ENCODE data around the gene ASB3. TPM values are rescaled to one million over a fixed set of nuclear protein-coding genes. Genes with fewer than 3 reads are reported as not detected.
"Not testable (repeated sequence)": the region's sequence is repeated elsewhere in the genome, so short reads cannot be mapped to it uniquely, and the experiment has no call there.

Gene ASB3
- total and polyA plus RNA-seq, 9 donors, result 9.6 to 24.8 (median 19.0) TPM

GRCh38 chr2:53690876-53691275 lies 95.9 kb downstream of the ASB3 start:
- DNase-seq, result no peak
- no peaks in the 10 kb centered on the region for H3K9me3 ChIP-seq
- H3K27ac ChIP-seq, result no peak overlapping the region
- WGBS, 3 donors, result 73 to 87% (median 80%) methylated on average over 2 of the region's 2 CpGs
- intact Hi-C loops (cut with DNase I), result no loop called here
- no peak for TF ChIP-seq CTCF (IDR thresholded peaks at IDR 0.05)
- H3K4me1 ChIP-seq (ENCODE audit: insufficient read depth), result no peaks in the 10 kb centered on the region
- no peak overlapping the region for H3K4me3 ChIP-seq
- no peaks in the 10 kb centered on the region for H3K36me3 ChIP-seq
- no peaks in the 10 kb centered on the region for H3K27me3 ChIP-seq

- H3K4me3 ChIP-seq, result no peak overlapping the region
- WGBS, 3 donors, result 17 to 32% (median 27%) methylated on average over 2 of the region's 2 CpGs
- TF ChIP-seq CTCF (IDR thresholded peaks at IDR 0.05) (no peak), POLR2A (IDR thresholded peaks at IDR 0.05) (no peak), EP300 (IDR thresholded peaks at IDR 0.05) (no peak)
- no peaks in the 10 kb centered on the region for H3K27me3 ChIP-seq
- no peaks in the 10 kb centered on the region for H3K4me1 ChIP-seq (ENCODE audit: insufficient read depth)
- H3K9me3 ChIP-seq, result no peaks in the 10 kb centered on the region
- intact Hi-C loops (cut with DNase I), result no loop called here
- DNase-seq, result no peak
- no peak overlapping the region for H3K27ac ChIP-seq
- no peaks in the 10 kb centered on the region for H3K36me3 ChIP-seq
Observed at GRCh38 chr2:53672881-53673522, 113.8 kb downstream of the ASB3 start.

- Histone ChIP-seq H3K36me3 (no peaks in the 10 kb centered on the region), H3K27me3 (no peaks in the 10 kb centered on the region), H3K4me3 (no peak overlapping the region), H3K27ac (no peak overlapping the region), H3K4me1 (ENCODE audit: insufficient read depth) (no peaks in the 10 kb centered on the region), H3K9me3 (no peaks in the 10 kb centered on the region)
- WGBS, 3 donors, result 17 to 24% (median 22%) methylated on average over 6 of the region's 6 CpGs
- TF ChIP-seq CTCF (IDR thresholded peaks at IDR 0.05) (no peak), EP300 (IDR thresholded peaks at IDR 0.05) (no peak), POLR2A (IDR thresholded peaks at IDR 0.05) (no peak)
- intact Hi-C loops (cut with DNase I), result no loop called here
- DNase-seq, result no peak
Observed at GRCh38 chr2:53670331-53670730, 116.4 kb downstream of the ASB3 start.

- intact Hi-C loops (cut with DNase I), result no loop called here
- no peak for DNase-seq
- TF ChIP-seq EP300 (IDR thresholded peaks at IDR 0.05) (no peak), POLR2A (IDR thresholded peaks at IDR 0.05) (no peak), CTCF (IDR thresholded peaks at IDR 0.05) (no peak)
- Histone ChIP-seq H3K27ac (no peak overlapping the region), H3K4me1 (ENCODE audit: insufficient read depth) (no peaks in the 10 kb centered on the region), H3K4me3 (no peak overlapping the region), H3K9me3 (no peaks in the 10 kb centered on the region), H3K27me3 (no peaks in the 10 kb centered on the region), H3K36me3 (no peaks in the 10 kb centered on the region)
- 71 to 77% (median 72%) methylated on average over 3 of the region's 3 CpGs for WGBS, 3 donors
Observed at GRCh38 chr2:53668624-53669026, 118.1 kb downstream of the ASB3 start.

GRCh38 chr2:53667130-53667529 lies 119.6 kb downstream of the ASB3 start:
- H3K9me3 ChIP-seq; H3K4me3 ChIP-seq; H3K4me1 ChIP-seq (ENCODE audit: insufficient read depth); H3K27me3 ChIP-seq; intact Hi-C loops (cut with DNase I); H3K36me3 ChIP-seq; H3K27ac ChIP-seq; DNase-seq: not testable (repeated sequence)
- WGBS, 3 donors, result 88 to 96% (median 94%) methylated on average over 5 of the region's 5 CpGs

Measured in ovary (tissue), 9 donors.